HG03521 (cell line): ENCODE results near the gene S100A10.

ENCODE experiments used
- ATAC-seq: cut with Tn5 transposase; IDR thresholded peaks from one replicate; pipeline ENCODE4 v1.9.1; 2021; ENCODE audit warnings: mild to moderate bottlenecking, moderate library complexity; ENCODE audit not compliant: unreplicated experiment

S100A10 gene

DNA sequence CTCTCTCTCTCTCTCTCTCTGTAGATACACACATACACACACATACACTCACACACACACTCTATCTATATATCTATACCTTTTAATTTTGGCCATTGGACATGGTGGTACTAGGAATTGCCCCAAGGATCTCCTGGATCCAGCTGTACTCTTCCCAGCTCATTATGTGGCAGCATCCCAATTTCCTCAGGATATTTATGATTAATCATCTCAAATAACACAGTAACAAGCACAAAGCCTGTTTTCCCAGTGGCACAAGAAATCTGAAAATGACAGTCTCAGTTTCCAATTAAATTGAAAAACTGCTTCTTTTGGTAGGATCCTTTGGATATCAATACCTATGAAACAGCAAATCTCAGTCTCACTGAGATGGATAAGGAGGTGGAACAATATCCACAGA is 27.6 kb downstream of the S100A10 start:
- no peak for ATAC-seq

DNA sequence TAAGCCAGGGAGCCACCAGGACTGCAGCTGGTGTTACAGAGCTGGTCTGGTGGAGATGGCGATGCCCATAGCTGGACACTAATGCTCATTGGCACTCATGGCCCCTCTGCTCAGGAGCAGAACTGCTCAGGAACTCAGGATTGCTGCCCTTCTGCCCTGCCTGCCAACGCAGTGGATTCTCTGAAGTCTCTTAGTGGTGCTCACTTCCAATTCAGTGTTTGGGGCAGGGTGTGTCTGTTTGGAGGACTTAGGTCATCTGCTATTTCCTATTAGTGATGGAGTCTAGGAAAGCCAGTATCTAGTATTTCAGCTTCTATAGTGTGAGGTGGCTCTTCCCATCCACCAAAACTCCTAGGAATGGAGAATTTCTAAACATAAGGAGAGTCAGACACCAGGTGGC is 29.1 kb downstream of the S100A10 start:
- ATAC-seq, result no peak

- ATAC-seq, result no peak
Observed at GRCh38 chr1:151963288-151963687, 30.4 kb downstream of the S100A10 start.

GRCh38 chr1:151961833-151962232 is 31.8 kb downstream of the S100A10 start:
- no peak for ATAC-seq

- ATAC-seq, result no peak
Observed at GRCh38 chr1:151960780-151961513, 32.7 kb downstream of the S100A10 start.

DNA sequence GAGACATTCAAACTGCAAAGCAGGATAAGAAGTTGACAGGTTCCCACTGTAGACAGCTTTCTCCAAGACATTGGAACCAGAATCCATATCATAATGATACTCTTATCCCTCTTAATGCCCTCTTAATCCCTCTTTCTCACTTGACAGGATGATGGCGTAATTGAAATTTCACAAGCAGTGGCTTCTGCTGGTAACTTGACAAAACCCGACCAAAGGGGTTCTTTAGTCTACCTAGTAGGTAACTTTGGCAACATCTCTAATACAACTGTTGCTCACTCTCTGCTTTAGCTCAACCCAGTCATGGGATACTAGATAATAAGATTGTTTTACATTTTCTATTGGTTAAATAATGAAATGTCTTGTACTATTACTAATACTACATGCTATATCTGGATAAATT is 34.7 kb downstream of the S100A10 start:
- ATAC-seq, result no peak

GRCh38 chr1:151956957-151957497 is 36.6 kb downstream of the S100A10 start:
- ATAC-seq, result no peak

DNA sequence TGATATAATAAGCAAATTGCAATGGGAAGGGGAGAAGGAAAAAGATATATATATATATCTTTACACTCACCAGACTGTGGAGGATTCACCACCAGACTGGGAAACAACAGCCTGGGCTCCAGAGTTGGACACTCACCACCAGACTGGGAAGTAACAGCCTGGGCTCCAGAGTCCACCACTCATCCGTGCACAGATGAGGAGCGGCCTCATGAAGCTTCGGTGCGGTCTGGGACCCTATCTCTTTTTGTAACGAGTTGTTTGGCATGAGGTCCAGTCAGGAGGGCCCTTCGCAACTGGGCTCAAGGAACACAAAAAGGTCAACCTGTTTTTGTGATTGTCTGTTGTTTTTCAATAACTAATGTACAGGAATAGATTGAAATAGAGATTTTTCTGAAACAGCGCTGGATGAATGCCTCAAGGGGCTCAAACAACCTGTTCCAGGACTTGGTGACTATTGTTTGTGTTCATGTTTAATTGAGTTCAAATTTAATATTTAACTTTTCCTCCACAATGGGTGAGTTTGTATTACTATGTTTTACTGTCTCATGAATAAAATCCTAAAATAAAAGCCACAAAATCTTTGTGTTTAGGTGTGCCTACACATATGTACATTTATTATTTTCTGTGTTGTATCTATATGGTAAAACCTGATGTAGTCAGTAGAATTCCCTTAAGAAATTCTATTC is 40.1 kb downstream of the S100A10 start:
- no peak for ATAC-seq

DNA sequence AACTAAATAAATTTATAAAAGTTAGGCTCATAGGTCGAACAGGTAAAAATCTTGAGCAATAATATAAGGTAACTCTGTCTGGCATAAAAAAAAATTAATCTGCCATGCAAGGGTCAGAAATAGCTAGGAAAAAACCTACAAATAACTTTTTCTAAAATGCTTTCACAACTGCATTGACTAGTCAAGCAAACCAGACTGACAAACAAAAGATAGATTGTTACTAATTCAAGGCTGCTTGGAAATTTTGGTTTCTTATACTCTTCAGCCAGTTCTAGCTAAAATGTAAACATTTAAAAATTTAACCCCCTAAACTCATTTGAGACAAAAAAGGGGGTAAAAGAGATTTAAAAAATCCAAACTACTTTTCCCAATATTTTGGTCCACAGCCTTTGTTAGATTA is 40.8 kb downstream of the S100A10 start:
- no peak for ATAC-seq

GRCh38 chr1:151949371-151950193 is 44.1 kb downstream of the S100A10 start:
- ATAC-seq, result no peak

DNA sequence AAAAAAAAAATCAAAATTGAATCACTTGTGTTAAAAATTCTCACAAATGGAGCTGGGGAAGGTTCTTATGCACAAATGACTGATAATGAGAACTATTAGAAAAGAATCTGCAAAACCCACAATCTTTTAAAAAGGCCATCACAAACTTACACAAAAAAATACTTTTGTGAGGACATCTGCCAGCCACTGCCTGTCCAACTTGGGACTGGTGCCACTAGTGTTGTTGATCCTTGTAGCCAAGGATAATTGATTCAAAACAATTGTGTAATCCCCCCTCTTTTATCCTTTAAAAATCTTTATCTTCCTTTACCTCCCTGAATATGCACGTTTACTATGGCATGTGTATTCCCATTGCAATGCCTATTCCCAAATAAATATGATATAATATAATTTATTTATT is 45.2 kb downstream of the S100A10 start:
- no peak for ATAC-seq

DNA sequence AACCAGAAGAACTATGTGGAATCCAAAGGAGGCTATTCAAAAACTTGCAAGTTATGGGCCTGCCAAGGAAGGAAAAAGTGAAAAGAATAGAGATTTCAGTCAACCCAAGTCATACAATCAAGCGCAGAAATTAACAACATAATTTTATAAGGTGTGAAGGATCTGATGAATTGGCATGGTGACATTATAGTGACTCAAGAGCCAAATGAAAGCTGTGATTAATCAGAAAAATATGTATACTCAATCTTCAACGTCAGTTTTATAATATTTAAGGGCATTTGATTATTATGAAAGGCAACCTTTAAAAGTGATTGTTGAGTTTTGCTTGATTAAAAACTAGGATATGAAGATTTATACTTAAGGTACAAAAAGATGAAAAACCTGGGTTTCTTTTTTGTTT is 46.5 kb downstream of the S100A10 start:
- no peak for ATAC-seq

DNA sequence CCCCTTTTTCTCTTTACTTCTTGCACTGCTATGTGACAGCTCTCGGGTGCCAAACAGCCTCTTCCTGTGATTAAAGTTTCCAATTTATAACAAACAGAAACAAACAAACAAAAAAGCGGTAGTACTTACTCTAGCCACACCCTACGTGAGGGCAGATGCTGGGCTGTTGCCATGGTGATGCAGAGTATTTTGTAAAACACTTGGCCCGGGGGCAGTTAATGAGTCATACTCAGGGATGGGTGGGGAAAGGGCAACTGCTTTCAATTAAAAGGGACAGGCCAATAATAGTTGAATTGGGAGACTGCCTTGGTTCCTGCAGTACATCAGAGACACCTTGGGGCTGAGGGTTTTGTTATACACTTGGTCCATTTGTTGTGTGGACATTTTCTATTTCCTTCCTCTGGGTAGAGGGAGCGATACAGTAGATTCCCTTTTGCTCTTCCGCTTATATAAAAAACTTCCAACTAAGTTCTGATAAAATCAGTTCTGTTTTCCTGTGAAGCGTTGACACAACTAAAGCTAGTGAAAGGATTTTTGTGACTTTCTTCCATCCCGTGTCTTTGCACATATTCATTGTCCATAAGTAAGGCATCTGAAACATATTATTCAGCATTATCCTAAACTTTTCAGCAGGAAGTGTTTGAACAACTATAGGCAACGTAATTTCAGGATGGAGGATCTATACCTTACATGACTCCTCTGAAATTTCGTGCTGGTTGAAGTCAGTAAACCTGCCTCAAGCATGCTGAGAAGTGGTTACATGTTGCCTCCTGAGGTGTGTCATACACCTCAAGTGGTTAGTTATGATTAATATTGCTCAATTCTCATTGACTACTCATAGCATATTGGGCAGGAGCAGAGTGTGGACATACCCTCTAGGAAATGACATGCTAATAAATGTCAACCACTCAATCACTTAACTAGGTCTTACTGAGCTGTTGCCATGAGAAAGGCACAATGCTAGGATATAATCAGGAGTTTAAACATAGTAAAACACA is 47.6 kb downstream of the S100A10 start:
- ATAC-seq, result peak; percentile 55

DNA sequence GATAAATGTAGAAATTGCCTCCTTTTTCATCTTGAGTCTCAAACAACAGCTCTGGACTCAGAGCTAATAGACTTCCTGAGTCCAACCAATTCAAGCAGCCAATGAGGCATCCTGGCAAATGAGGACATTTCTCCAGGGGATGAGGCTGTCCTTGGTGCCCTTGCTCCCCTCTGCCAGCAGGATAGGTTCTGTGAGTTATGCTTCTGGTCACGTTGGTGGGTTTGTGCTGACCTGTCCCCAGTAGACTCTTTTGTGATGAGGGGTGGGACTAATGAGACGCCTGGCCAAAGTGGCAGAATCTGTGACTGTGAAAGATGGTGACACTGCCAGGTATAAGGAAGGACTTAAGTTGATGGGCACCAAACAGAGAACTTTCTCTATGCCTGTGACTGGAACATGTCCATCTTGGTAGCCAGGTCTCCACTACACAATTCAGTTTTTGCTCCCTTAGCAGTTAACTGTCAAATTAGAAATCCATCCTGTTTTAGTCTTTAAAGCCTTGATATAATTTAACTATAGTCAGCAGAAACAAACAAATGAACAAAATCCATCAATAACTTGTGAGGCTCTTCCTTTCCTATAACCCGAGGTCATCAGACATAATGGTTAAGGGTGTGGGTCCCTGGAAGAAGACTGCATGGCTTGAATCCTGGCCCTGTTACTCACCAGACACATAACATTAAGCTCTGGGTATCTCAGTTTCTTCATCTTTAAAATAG is 48.6 kb downstream of the S100A10 start:
- ATAC-seq, result no peak

GRCh38 chr1:151944126-151944856 is 49.4 kb downstream of the S100A10 start:
- ATAC-seq, result no peak

GRCh38 chr1:151943591-151943990 is 50.1 kb downstream of the S100A10 start:
- no peak for ATAC-seq

DNA sequence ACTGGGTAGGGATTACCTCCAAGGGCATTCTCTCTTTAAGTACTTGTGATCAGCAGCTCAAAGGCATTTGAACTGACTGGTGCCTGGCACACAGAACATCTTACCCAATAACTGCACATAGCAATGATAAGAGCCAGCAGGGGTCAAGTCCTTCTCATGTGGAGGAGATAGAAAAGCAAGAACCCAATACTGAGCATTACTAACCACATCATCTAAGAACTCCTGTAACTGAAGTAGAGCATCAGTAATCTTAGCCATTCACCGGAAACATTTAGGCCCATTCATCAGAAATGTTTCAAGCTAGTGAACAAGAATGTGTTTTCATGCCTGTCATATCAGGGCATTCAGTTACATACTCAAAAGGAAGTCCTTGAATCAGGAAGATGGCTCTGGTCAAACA is 50.8 kb downstream of the S100A10 start:
- ATAC-seq, result no peak

DNA sequence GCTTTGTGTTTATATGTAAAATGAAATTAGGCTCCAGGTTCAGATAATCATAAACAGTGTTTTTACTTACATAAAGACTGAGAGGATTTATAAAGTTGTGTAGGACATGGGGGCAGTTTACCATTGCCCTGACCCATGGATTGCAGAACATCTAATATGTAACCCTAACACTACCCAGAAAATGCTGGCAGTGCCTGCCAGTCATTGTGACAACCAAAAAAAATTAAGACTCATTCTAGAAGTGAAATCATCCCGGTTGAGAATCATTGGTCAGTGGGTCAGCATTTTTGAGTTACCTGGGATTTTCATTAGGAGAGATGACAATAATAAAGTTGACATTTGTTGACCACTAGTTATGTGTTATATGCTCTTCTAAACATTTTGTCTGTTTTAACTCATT is 53.1 kb downstream of the S100A10 start:
- no peak for ATAC-seq

DNA sequence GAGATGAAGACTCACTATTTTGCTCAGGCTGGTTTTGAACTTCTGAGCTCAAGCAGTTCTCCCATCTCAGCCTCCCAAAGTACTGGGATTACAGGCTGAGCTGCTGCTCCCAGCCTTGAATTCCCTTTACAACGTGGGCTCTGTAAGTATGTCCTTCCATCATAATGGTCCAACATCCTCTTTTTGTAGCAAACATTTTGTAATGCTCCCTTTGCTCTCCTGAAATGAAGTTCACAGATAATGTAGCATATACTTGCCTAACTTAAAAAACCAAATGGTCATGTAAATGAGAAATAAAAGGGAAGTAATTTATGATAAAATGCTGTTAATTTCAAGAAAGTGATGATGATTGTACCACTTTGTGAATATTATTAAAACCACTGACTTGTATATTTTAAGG is 53.9 kb downstream of the S100A10 start:
- ATAC-seq, result no peak
